Smooth muscle cell (in vitro differentiated cells): ENCODE results near the gene BNC2. TPM values are rescaled to one million over a fixed set of nuclear protein-coding genes. Genes with fewer than 3 reads are reported as not detected.

Source experiments
- DNase-seq: peaks from one replicate; lab custom pipeline; 2025; ENCODE audit not compliant: unreplicated experiment; lab: John Stamatoyannopoulos, UW
- H2AFZ ChIP-seq: fragments of 200-600 bp; sonication (generic); 2 replicates; pipeline ENCODE4 v1.6.0; 2016; ENCODE audit warnings: antibody characterized with exemption, low read depth, mild to moderate bottlenecking
- H3F3A ChIP-seq: fragments of 200-600 bp; sonication (generic); 2 replicates; pipeline ENCODE4 v1.6.0; 2017; ENCODE audit warnings: antibody characterized with exemption, low read depth
- H3K27ac ChIP-seq: fragments of 200-600 bp; sonication (generic); 2 replicates; pipeline ENCODE4 v1.5.1; 2016; ENCODE audit warnings: low read depth, mild to moderate bottlenecking
- H3K27me3 ChIP-seq: fragments of 200-600 bp; sonication (generic); 2 replicates; pipeline ENCODE4 v1.6.1; 2016; ENCODE audit warnings: low read depth, mild to moderate bottlenecking
- H3K36me3 ChIP-seq: fragments of 200-600 bp; sonication (generic); 2 replicates; pipeline ENCODE4 v1.5.1; 2016; ENCODE audit warnings: low read depth
- H3K4me1 ChIP-seq: fragments of 200-600 bp; sonication (generic); 2 replicates; pipeline ENCODE4 v1.5.1; 2016; ENCODE audit warnings: low read depth
- H3K4me2 ChIP-seq: fragments of 200-600 bp; sonication (generic); 2 replicates; pipeline ENCODE4 v1.6.0; 2016; ENCODE audit warnings: mild to moderate bottlenecking
- H3K4me3 ChIP-seq: fragments of 200-600 bp; sonication (generic); 2 replicates; pipeline ENCODE4 v1.5.1; 2016; ENCODE audit warnings: mild to moderate bottlenecking
- H3K79me2 ChIP-seq: fragments of 200-600 bp; sonication (generic); 2 replicates; pipeline ENCODE4 v1.6.0; 2016; ENCODE audit warnings: low read depth, mild to moderate bottlenecking
- H3K9ac ChIP-seq: fragments of 200-600 bp; sonication (generic); 2 replicates; pipeline ENCODE4 v1.6.0; 2016; ENCODE audit warnings: low read depth
- H3K9me3 ChIP-seq: fragments of 200-600 bp; sonication (generic); replicated peaks from 2 replicates; pipeline ENCODE4 v1.5.1; 2016; ENCODE audit warnings: low read depth
- H4K20me1 ChIP-seq: fragments of 200-600 bp; sonication (generic); 2 replicates; pipeline ENCODE4 v1.6.0; 2016; ENCODE audit warnings: low read depth
- CTCF ChIP-seq: fragments of 200-600 bp; sonication (generic); IDR thresholded peaks from 2 replicates; pipeline ENCODE4 v1.5.1; 2017; ENCODE audit warnings: borderline replicate concordance, mild to moderate bottlenecking, antibody characterized with exemption; ENCODE audit not compliant: insufficient read depth, poor library complexity, severe bottlenecking
- WGBS: methylation state at CpG from one replicate; pipeline ENCODE4 v1.1.7; 2016; ENCODE audit warnings: low lambda C conversion rate; 5-methylcytosine and 5-hydroxymethylcytosine counted together
- polyA plus RNA-seq: library from polyadenylated mRNA; unstranded; fragments of >200 nt; fragmentation: Nextera tagmentation; extraction: Ambion mirVana; gene quantifications from 2 replicates; pipeline ENCODE4 v1.2.1, GENCODE V29; 2016
- total RNA-seq: library from RNA; depleted of rRNA; stranded (reverse); fragments of >200 nt; gene quantifications from 2 replicates; pipeline ENCODE4 v1.2.3, GENCODE V29; 2014

BNC2 gene
- total and polyA plus RNA-seq, 2 experiments from 2014 or later = 11.6 to 13.5 TPM

- TF ChIP-seq CTCF = no peak
- H3K79me2 ChIP-seq = no peaks in the 10 kb centered on the region
- H3F3A ChIP-seq = no peaks in the 10 kb centered on the region
- H3K4me3 ChIP-seq = peak overlapping the region; percentile 59
- H3K9ac ChIP-seq = peak overlapping the region; percentile 48
- H3K36me3 ChIP-seq = no peaks in the 10 kb centered on the region
- peaks cover 17% of the 10 kb centered on the region for H3K4me1 ChIP-seq
- peak overlapping the region; percentile 84 for H3K4me2 ChIP-seq
- no peaks in the 10 kb centered on the region for H4K20me1 ChIP-seq
- peak overlapping the region; percentile 70 for H2AFZ ChIP-seq
- peak overlapping the region; percentile 64 for H3K27ac ChIP-seq
- peak; percentile 45 for DNase-seq
- WGBS = 1% methylated on average over 58 of the region's 60 CpGs
- H3K27me3 ChIP-seq = peaks cover 11% of the 10 kb centered on the region
- H3K9me3 ChIP-seq = no peaks in the 10 kb centered on the region
Observed at GRCh38 chr9:16726718-16727451, 143.6 kb downstream of the BNC2 start.

- no peaks in the 10 kb centered on the region for H3K36me3 ChIP-seq
- TF ChIP-seq CTCF = no peak
- H3F3A ChIP-seq = no peaks in the 10 kb centered on the region
- H3K4me1 ChIP-seq = peaks cover 17% of the 10 kb centered on the region
- no peak for DNase-seq
- no peaks in the 10 kb centered on the region for H3K9me3 ChIP-seq
- H2AFZ ChIP-seq = no peak overlapping the region
- peak overlapping the region; percentile 59 for H3K4me3 ChIP-seq
- 17% methylated on average over 7 of the region's 7 CpGs for WGBS
- no peaks in the 10 kb centered on the region for H4K20me1 ChIP-seq
- H3K4me2 ChIP-seq = peak overlapping the region; percentile 84
- H3K79me2 ChIP-seq = no peaks in the 10 kb centered on the region
- peaks cover 15% of the 10 kb centered on the region for H3K27me3 ChIP-seq
- no peak overlapping the region for H3K9ac ChIP-seq
- peak overlapping the region; percentile 64 for H3K27ac ChIP-seq
Observed at GRCh38 chr9:16726029-16726428, 144.4 kb downstream of the BNC2 start.

- Histone ChIP-seq H3K36me3 (no peaks in the 10 kb centered on the region), H3K27me3 (peaks cover 20% of the 10 kb centered on the region), H3F3A (no peaks in the 10 kb centered on the region), H4K20me1 (no peaks in the 10 kb centered on the region), H3K79me2 (no peaks in the 10 kb centered on the region), H3K9me3 (no peaks in the 10 kb centered on the region), H3K4me3 (no peak overlapping the region), H3K9ac (no peak overlapping the region), H2AFZ (no peak overlapping the region), H3K4me1 (peaks cover 17% of the 10 kb centered on the region), H3K27ac (no peak overlapping the region), H3K4me2 (no peak overlapping the region)
- DNase-seq = no peak
- TF ChIP-seq CTCF = no peak
- 91% methylated on average over 3 of the region's 3 CpGs for WGBS
Observed at GRCh38 chr9:16725066-16725465, 145.4 kb downstream of the BNC2 start.

GRCh38 chr9:16721972-16722371 lies 148.5 kb downstream of the BNC2 start:
- no peak for TF ChIP-seq CTCF
- Histone ChIP-seq H3K9me3 (no peaks in the 10 kb centered on the region), H4K20me1 (no peaks in the 10 kb centered on the region), H3K4me3 (no peak overlapping the region), H2AFZ (no peak overlapping the region), H3K36me3 (no peaks in the 10 kb centered on the region), H3K27ac (no peak overlapping the region), H3K4me2 (no peak overlapping the region), H3K79me2 (no peaks in the 10 kb centered on the region), H3K27me3 (peaks cover 15% of the 10 kb centered on the region), H3K9ac (no peak overlapping the region), H3K4me1 (peaks cover 15% of the 10 kb centered on the region), H3F3A (no peaks in the 10 kb centered on the region)
- no peak for DNase-seq
- 74% methylated on average over 6 of the region's 6 CpGs for WGBS
